Measurements from ENCODE around the gene SERPINB13. TPM values are rescaled to one million over a fixed set of nuclear protein-coding genes. Genes with fewer than 3 reads are reported as not detected.

The SERPINB13 gene
- polyA plus RNA-seq, 4 donors, result not detected

- no peak for FAIRE-seq
- Histone ChIP-seq H3K9me3 (ENCODE audit: control insufficient read depth in 2 of 2, insufficient read depth in 1 of 2, low read depth in 1 of 2, low read length in 1 of 2) (no peaks in the 10 kb centered on the region), H3K36me3 (ENCODE audit: control insufficient read depth in 3 of 3, insufficient read depth in 2 of 3, low read depth in 1 of 3, low read length in 3 of 3) (no peaks in the 10 kb centered on the region), H3K27ac (ENCODE audit: low read depth in 1 of 3, low read length in 2 of 3) (no peak overlapping the region), H3K27me3 (ENCODE audit: control insufficient read depth in 3 of 3, insufficient read depth in 3 of 3, low read length in 3 of 3) (peaks cover 0 to 3% (median 2%) of the 10 kb centered on the region in 3 donors), H3K4me3 (ENCODE audit: low read depth in 1 of 3, low read length in 3 of 3) (no peak overlapping the region), H3K4me1 (ENCODE audit: control insufficient read depth in 3 of 3, insufficient read depth in 2 of 3, low read depth in 1 of 3, low read length in 2 of 3) (no peaks in the 10 kb centered on the region)
- peak in 1 of 2 donors; percentile 2 for DNase-seq
- WGBS, 3 donors, result 14 to 19% (median 15%) methylated on average over 1 of the region's 1 CpG
Observed at GRCh38 chr18:63553081-63553480, 34.1 kb upstream of the SERPINB13 start.

- WGBS, 3 donors, result 78 to 85% (median 83%) methylated on average over 9 of the region's 9 CpGs
- DNase-seq (no peak), FAIRE-seq (no peak)
- H3K4me3 ChIP-seq (ENCODE audit: low read depth in 1 of 3, low read length in 3 of 3), result no peak overlapping the region
- no peaks in the 10 kb centered on the region for H3K36me3 ChIP-seq (ENCODE audit: control insufficient read depth in 3 of 3, insufficient read depth in 2 of 3, low read depth in 1 of 3, low read length in 3 of 3)
- H3K4me1 ChIP-seq (ENCODE audit: control insufficient read depth in 3 of 3, insufficient read depth in 2 of 3, low read depth in 1 of 3, low read length in 2 of 3), result no peaks in the 10 kb centered on the region
- H3K9me3 ChIP-seq (ENCODE audit: control insufficient read depth in 2 of 2, insufficient read depth in 1 of 2, low read depth in 1 of 2, low read length in 1 of 2), result no peaks in the 10 kb centered on the region
- H3K27me3 ChIP-seq (ENCODE audit: control insufficient read depth in 3 of 3, insufficient read depth in 3 of 3, low read length in 3 of 3), result peaks cover 0 to 5% (median 3%) of the 10 kb centered on the region in 3 donors
- no peak overlapping the region for H3K27ac ChIP-seq (ENCODE audit: low read depth in 1 of 3, low read length in 2 of 3)
Observed at GRCh38 chr18:63559567-63560491, 27.3 kb upstream of the SERPINB13 start.

GRCh38 chr18:63562284-63562683 is 24.9 kb upstream of the SERPINB13 start:
- DNase-seq (no peak), FAIRE-seq (no peak)
- H3K4me3 ChIP-seq (ENCODE audit: low read depth in 1 of 3, low read length in 3 of 3), result no peak overlapping the region
- peaks cover 0 to 5% (median 0%) of the 10 kb centered on the region in 3 donors for H3K27me3 ChIP-seq (ENCODE audit: control insufficient read depth in 3 of 3, insufficient read depth in 3 of 3, low read length in 3 of 3)
- WGBS, 3 donors, result 81 to 87% (median 85%) methylated on average over 4 of the region's 4 CpGs
- H3K4me1 ChIP-seq (ENCODE audit: control insufficient read depth in 3 of 3, insufficient read depth in 2 of 3, low read depth in 1 of 3, low read length in 2 of 3), result no peaks in the 10 kb centered on the region
- H3K9me3 ChIP-seq (ENCODE audit: control insufficient read depth in 2 of 2, insufficient read depth in 1 of 2, low read depth in 1 of 2, low read length in 1 of 2), result no peaks in the 10 kb centered on the region
- no peak overlapping the region for H3K27ac ChIP-seq (ENCODE audit: low read depth in 1 of 3, low read length in 2 of 3)
- H3K36me3 ChIP-seq (ENCODE audit: control insufficient read depth in 3 of 3, insufficient read depth in 2 of 3, low read depth in 1 of 3, low read length in 3 of 3), result no peaks in the 10 kb centered on the region

GRCh38 chr18:63564021-63564420 is 23.1 kb upstream of the SERPINB13 start:
- Histone ChIP-seq H3K4me1 (ENCODE audit: control insufficient read depth in 3 of 3, insufficient read depth in 2 of 3, low read depth in 1 of 3, low read length in 2 of 3) (no peaks in the 10 kb centered on the region), H3K4me3 (ENCODE audit: low read depth in 1 of 3, low read length in 3 of 3) (no peak overlapping the region), H3K36me3 (ENCODE audit: control insufficient read depth in 3 of 3, insufficient read depth in 2 of 3, low read depth in 1 of 3, low read length in 3 of 3) (no peaks in the 10 kb centered on the region), H3K27me3 (ENCODE audit: control insufficient read depth in 3 of 3, insufficient read depth in 3 of 3, low read length in 3 of 3) (peaks cover 0 to 3% (median 3%) of the 10 kb centered on the region in 3 donors), H3K27ac (ENCODE audit: low read depth in 1 of 3, low read length in 2 of 3) (no peak overlapping the region), H3K9me3 (ENCODE audit: control insufficient read depth in 2 of 2, insufficient read depth in 1 of 2, low read depth in 1 of 2, low read length in 1 of 2) (no peaks in the 10 kb centered on the region)
- 80 to 90% (median 81%) methylated on average over 4 of the region's 4 CpGs for WGBS, 3 donors
- DNase-seq, result no peak
- FAIRE-seq, result no peak

- WGBS, 3 donors, result 41 to 72% (median 60%) methylated on average over 1 of the region's 1 CpG
- no peaks in the 10 kb centered on the region for H3K4me1 ChIP-seq (ENCODE audit: control insufficient read depth in 3 of 3, insufficient read depth in 2 of 3, low read depth in 1 of 3, low read length in 2 of 3)
- H3K27ac ChIP-seq (ENCODE audit: low read depth in 1 of 3, low read length in 2 of 3), result no peak overlapping the region
- H3K9me3 ChIP-seq (ENCODE audit: control insufficient read depth in 2 of 2, insufficient read depth in 1 of 2, low read depth in 1 of 2, low read length in 1 of 2), result no peaks in the 10 kb centered on the region
- H3K27me3 ChIP-seq (ENCODE audit: control insufficient read depth in 3 of 3, insufficient read depth in 3 of 3, low read length in 3 of 3), result peaks cover 0 to 3% (median 3%) of the 10 kb centered on the region in 3 donors
- FAIRE-seq (no peak), DNase-seq (no peak)
- H3K36me3 ChIP-seq (ENCODE audit: control insufficient read depth in 3 of 3, insufficient read depth in 2 of 3, low read depth in 1 of 3, low read length in 3 of 3), result no peaks in the 10 kb centered on the region
- H3K4me3 ChIP-seq (ENCODE audit: low read depth in 1 of 3, low read length in 3 of 3), result no peak overlapping the region
Observed at GRCh38 chr18:63564561-63564960, 22.6 kb upstream of the SERPINB13 start.

- DNase-seq (no peak), FAIRE-seq (no peak)
- H3K27ac ChIP-seq (ENCODE audit: low read depth in 1 of 3, low read length in 2 of 3), result no peak overlapping the region
- WGBS, 3 donors, result 73 to 79% (median 76%) methylated on average over 5 of the region's 5 CpGs
- H3K36me3 ChIP-seq (ENCODE audit: control insufficient read depth in 3 of 3, insufficient read depth in 2 of 3, low read depth in 1 of 3, low read length in 3 of 3), result no peaks in the 10 kb centered on the region
- H3K4me3 ChIP-seq (ENCODE audit: low read depth in 1 of 3, low read length in 3 of 3), result no peak overlapping the region
- H3K9me3 ChIP-seq (ENCODE audit: control insufficient read depth in 2 of 2, insufficient read depth in 1 of 2, low read depth in 1 of 2, low read length in 1 of 2), result no peaks in the 10 kb centered on the region
- no peaks in the 10 kb centered on the region for H3K4me1 ChIP-seq (ENCODE audit: control insufficient read depth in 3 of 3, insufficient read depth in 2 of 3, low read depth in 1 of 3, low read length in 2 of 3)
- peaks cover 0 to 3% (median 0%) of the 10 kb centered on the region in 3 donors for H3K27me3 ChIP-seq (ENCODE audit: control insufficient read depth in 3 of 3, insufficient read depth in 3 of 3, low read length in 3 of 3)
Observed at GRCh38 chr18:63567276-63567675, 19.9 kb upstream of the SERPINB13 start.

GRCh38 chr18:63567825-63568224 is 19.3 kb upstream of the SERPINB13 start:
- 61 to 79% (median 68%) methylated on average over 9 of the region's 9 CpGs for WGBS, 3 donors
- Histone ChIP-seq H3K27me3 (ENCODE audit: control insufficient read depth in 3 of 3, insufficient read depth in 3 of 3, low read length in 3 of 3) (peaks cover 0 to 3% (median 0%) of the 10 kb centered on the region in 3 donors), H3K36me3 (ENCODE audit: control insufficient read depth in 3 of 3, insufficient read depth in 2 of 3, low read depth in 1 of 3, low read length in 3 of 3) (no peaks in the 10 kb centered on the region), H3K4me1 (ENCODE audit: control insufficient read depth in 3 of 3, insufficient read depth in 2 of 3, low read depth in 1 of 3, low read length in 2 of 3) (no peaks in the 10 kb centered on the region), H3K4me3 (ENCODE audit: low read depth in 1 of 3, low read length in 3 of 3) (no peak overlapping the region), H3K27ac (ENCODE audit: low read depth in 1 of 3, low read length in 2 of 3) (no peak overlapping the region), H3K9me3 (ENCODE audit: control insufficient read depth in 2 of 2, insufficient read depth in 1 of 2, low read depth in 1 of 2, low read length in 1 of 2) (no peaks in the 10 kb centered on the region)
- FAIRE-seq (no peak), DNase-seq (no peak)

- no peaks in the 10 kb centered on the region for H3K4me1 ChIP-seq (ENCODE audit: control insufficient read depth in 3 of 3, insufficient read depth in 2 of 3, low read depth in 1 of 3, low read length in 2 of 3)
- FAIRE-seq (no peak), DNase-seq (no peak)
- no peak overlapping the region for H3K4me3 ChIP-seq (ENCODE audit: low read depth in 1 of 3, low read length in 3 of 3)
- H3K9me3 ChIP-seq (ENCODE audit: control insufficient read depth in 2 of 2, insufficient read depth in 1 of 2, low read depth in 1 of 2, low read length in 1 of 2), result no peaks in the 10 kb centered on the region
- no peak overlapping the region for H3K27ac ChIP-seq (ENCODE audit: low read depth in 1 of 3, low read length in 2 of 3)
- 60 to 76% (median 74%) methylated on average over 6 of the region's 6 CpGs for whole genome bisulfite sequencing, 3 donors
- no peaks in the 10 kb centered on the region for H3K36me3 ChIP-seq (ENCODE audit: control insufficient read depth in 3 of 3, insufficient read depth in 2 of 3, low read depth in 1 of 3, low read length in 3 of 3)
- peaks cover 0 to 3% (median 0%) of the 10 kb centered on the region in 3 donors for H3K27me3 ChIP-seq (ENCODE audit: control insufficient read depth in 3 of 3, insufficient read depth in 3 of 3, low read length in 3 of 3)
Observed at GRCh38 chr18:63570721-63571120, 16.4 kb upstream of the SERPINB13 start.

Measured in small intestine (tissue), 7 donors.